ENCODE results near the gene CYP4V2. TPM values are rescaled to one million over a fixed set of nuclear protein-coding genes. Genes with fewer than 3 reads are reported as not detected.

Gene CYP4V2
- total RNA-seq, 1 donor from 2014 or later: 4.5 TPM

DNA sequence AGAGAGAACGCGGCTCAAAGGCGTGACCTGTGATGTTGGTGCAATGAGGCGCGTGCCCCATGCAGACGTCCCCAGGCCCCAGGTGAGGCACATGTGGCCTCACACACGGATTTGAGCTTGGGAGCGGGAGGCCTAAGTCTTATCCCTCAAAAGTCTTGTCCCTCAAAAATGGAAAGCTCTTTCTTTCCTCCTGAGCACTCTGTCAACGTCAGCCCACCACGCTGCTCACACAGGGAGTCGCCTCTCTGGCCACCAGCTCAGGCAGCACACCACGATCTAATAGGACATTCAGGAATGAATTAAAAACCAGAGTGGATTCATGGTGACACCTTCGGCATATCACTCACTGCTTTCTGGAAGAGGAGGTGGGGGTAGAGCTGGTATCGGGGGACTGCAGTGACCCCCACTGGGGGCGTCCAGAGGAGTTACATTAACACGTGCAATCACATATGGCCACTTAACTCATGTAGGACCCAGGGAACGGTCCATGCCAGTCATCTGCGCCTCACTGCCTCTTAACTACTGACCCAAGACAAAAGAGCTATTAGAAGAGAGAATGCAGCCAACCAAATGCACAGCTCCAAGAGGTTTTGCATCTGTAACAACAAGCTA, 21.9 kb upstream of the CYP4V2 start:
- H3K4me1 Mint-ChIP-seq: no peaks in the 10 kb centered on the region
- no peak overlapping the region for H3K4me3 Mint-ChIP-seq
- no peaks in the 10 kb centered on the region for H3K27me3 Mint-ChIP-seq (ENCODE audit: low read depth)
- peaks cover 13% of the 10 kb centered on the region for H3K36me3 Mint-ChIP-seq
- TF ChIP-seq, protein P1, sequence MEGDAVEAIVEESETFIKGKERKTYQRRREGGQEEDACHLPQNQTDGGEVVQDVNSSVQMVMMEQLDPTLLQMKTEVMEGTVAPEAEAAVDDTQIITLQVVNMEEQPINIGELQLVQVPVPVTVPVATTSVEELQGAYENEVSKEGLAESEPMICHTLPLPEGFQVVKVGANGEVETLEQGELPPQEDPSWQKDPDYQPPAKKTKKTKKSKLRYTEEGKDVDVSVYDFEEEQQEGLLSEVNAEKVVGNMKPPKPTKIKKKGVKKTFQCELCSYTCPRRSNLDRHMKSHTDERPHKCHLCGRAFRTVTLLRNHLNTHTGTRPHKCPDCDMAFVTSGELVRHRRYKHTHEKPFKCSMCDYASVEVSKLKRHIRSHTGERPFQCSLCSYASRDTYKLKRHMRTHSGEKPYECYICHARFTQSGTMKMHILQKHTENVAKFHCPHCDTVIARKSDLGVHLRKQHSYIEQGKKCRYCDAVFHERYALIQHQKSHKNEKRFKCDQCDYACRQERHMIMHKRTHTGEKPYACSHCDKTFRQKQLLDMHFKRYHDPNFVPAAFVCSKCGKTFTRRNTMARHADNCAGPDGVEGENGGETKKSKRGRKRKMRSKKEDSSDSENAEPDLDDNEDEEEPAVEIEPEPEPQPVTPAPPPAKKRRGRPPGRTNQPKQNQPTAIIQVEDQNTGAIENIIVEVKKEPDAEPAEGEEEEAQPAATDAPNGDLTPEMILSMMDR (IDR thresholded peaks at IDR 0.05; ENCODE audit: unreplicated experiment): no peak
- no peaks in the 10 kb centered on the region for H3K9me3 Mint-ChIP-seq
- DNase-seq (ENCODE audit: low spot score in 2 of 2, unreplicated experiment in 2 of 2): no peak
- no peak overlapping the region for H3K27ac Mint-ChIP-seq

DNA sequence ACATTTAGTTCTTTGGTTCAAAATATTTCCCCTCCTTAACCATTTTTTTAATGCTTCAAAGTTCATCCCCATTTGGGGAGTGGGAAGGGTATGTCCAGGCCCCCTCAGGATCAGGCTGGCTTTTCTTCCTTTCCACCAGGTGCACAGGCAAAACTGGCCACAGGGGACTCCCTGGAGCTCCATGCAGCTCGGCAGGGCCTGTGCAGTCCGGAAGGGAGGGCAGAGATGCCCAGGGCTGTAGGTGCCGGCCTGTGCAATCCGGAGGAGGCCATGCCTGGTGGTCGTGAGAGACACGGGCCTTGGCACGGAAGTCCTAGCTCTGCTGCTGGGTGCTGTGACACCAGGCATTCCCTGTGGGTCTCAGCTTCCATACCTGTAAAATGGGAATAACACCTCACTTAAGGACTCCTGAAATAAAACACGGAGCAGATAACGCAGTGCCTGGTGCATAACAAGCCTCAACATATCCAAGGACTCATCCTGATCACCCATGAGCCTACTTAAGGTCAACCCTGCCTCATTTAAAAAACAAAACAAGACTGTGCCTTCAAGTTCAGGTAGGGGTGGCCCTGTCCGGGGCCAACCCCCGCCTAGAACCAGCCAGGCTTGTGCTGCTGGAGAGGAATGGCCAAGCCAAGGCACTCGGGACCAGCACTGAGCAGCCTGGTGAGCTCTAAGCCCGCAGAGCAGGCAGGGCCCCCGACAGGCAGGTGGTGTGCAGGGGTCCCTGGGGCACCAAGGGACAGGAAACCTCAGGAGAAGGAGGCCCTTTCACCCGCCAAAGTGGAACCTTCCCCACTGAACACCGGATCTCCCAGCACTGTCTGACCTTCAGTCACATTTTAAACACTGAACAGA, 21.2 kb upstream of the CYP4V2 start:
- H3K27ac Mint-ChIP-seq: no peak overlapping the region
- H3K27me3 Mint-ChIP-seq (ENCODE audit: low read depth): no peaks in the 10 kb centered on the region
- TF ChIP-seq, protein P1 (IDR thresholded peaks at IDR 0.05; ENCODE audit: unreplicated experiment): no peak
- H3K9me3 Mint-ChIP-seq: no peaks in the 10 kb centered on the region
- H3K4me3 Mint-ChIP-seq: no peak overlapping the region
- no peaks in the 10 kb centered on the region for H3K4me1 Mint-ChIP-seq
- DNase-seq (ENCODE audit: low spot score in 2 of 2, unreplicated experiment in 2 of 2): no peak
- peaks cover 13% of the 10 kb centered on the region for H3K36me3 Mint-ChIP-seq

DNA sequence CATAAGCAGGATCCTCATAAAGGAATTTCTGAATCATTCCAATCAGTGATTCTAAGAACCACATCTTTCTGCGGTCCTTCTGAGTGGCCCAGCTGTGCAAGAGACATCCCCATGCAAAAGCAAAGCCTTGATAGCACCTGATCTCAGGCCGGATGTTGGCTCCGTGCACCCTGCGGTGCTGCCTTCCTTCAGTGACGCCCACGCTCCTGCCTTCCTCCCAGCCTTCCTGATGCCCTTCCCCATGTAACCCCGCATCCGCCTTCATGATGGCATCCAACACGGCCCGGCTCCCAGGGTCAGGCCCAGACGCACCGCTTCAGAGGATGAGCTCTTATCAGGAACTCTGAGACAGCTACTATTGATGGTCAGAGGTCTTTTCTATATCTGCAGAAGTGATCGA, 20.4 kb upstream of the CYP4V2 start:
- Mint-ChIP-seq H3K9me3 (no peaks in the 10 kb centered on the region), H3K4me1 (no peaks in the 10 kb centered on the region), H3K4me3 (no peak overlapping the region), H3K36me3 (peaks cover 13% of the 10 kb centered on the region), H3K27me3 (ENCODE audit: low read depth) (no peaks in the 10 kb centered on the region), H3K27ac (no peak overlapping the region)
- TF ChIP-seq, protein P1 (IDR thresholded peaks at IDR 0.05; ENCODE audit: unreplicated experiment): no peak
- DNase-seq (ENCODE audit: low spot score in 2 of 2, unreplicated experiment in 2 of 2): no peak

DNA sequence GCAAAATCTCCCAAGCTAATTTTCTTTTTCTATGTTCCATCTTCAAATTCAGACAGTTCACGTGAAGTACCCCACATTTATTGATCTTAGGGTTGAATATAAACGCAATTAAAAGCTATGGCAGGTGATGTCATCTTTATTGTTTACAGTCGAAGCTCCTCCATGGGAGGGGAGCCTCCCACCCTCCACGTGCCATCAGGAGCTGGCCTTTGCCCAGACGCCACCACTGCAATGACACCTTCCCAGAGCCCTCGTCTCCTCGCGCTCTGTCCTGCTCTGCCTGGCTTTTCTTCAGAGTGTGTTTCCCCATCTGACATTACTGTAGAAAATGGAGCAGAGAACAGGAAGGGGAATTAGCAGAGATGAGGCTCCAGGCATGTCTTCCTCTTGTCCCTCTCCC, 18.8 kb upstream of the CYP4V2 start:
- H3K4me1 Mint-ChIP-seq: no peaks in the 10 kb centered on the region
- H3K9me3 Mint-ChIP-seq: peaks cover 5% of the 10 kb centered on the region
- no peaks in the 10 kb centered on the region for H3K27me3 Mint-ChIP-seq (ENCODE audit: low read depth)
- TF ChIP-seq, protein P1 (IDR thresholded peaks at IDR 0.05; ENCODE audit: unreplicated experiment): no peak
- peaks cover 5% of the 10 kb centered on the region for H3K36me3 Mint-ChIP-seq
- no peak overlapping the region for H3K4me3 Mint-ChIP-seq
- H3K27ac Mint-ChIP-seq: no peak overlapping the region
- DNase-seq (ENCODE audit: low spot score in 2 of 2, unreplicated experiment in 2 of 2): no peak

DNA sequence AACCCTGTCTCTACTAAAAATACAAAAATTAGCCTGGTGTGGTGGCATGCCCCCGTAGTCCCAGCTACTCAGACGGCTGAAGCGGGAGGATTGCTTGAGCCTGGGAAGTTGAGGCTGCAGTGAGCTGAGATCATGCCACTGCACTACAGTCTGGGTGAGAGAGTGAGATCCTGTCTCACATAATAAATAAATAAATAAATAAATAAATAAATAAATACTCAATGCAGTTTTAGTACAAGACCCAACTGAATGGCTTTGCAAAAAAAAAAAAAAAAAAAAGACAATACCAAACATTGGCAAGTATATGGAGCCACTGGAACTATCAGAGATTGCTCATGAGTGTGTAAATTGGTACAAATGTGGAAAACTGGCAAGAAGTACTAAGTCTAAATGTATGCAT, 3.3 kb upstream of the CYP4V2 start:
- Mint-ChIP-seq H3K36me3 (peaks cover 2% of the 10 kb centered on the region), H3K27ac (no peak overlapping the region), H3K4me1 (peaks cover 24% of the 10 kb centered on the region), H3K9me3 (peaks cover 15% of the 10 kb centered on the region), H3K4me3 (no peak overlapping the region), H3K27me3 (ENCODE audit: low read depth) (peaks cover 13% of the 10 kb centered on the region)
- TF ChIP-seq, protein P1 (IDR thresholded peaks at IDR 0.05; ENCODE audit: unreplicated experiment): no peak
- no peak for DNase-seq (ENCODE audit: low spot score in 2 of 2, unreplicated experiment in 2 of 2)

Data from mesothelial cell of epicardium (in vitro differentiated cells).